Mesenchymal stem cell (in vitro differentiated cells and primary cell): ENCODE results near the gene VSTM2L.

Experiments
- DNase-seq: peaks from one replicate; pipeline ENCODE4 v3.0.0-alpha.2; 2013
- H2AFZ ChIP-seq: one replicate; pipeline ENCODE4 v1.6.1; 2013; ENCODE audit warnings: low read depth, mild to moderate bottlenecking, control low read depth, inconsistent platforms, low read length, moderate library complexity
- H2AK5ac ChIP-seq: 2 replicates; pipeline ENCODE4 v1.6.1; 2013; ENCODE audit warnings: low read length, moderate library complexity, mild to moderate bottlenecking, inconsistent platforms; ENCODE audit not compliant: severe bottlenecking
- H2BK120ac ChIP-seq: one replicate; pipeline ENCODE4 v1.6.1; 2013; ENCODE audit warnings: low read depth, mild to moderate bottlenecking, inconsistent platforms, low read length, moderate library complexity
- H2BK12ac ChIP-seq, 2 experiments: one replicate each; pipeline ENCODE4 v1.6.1; 2013; ENCODE audit warnings: inconsistent platforms in 2 of 2, low read length in 2 of 2, mild to moderate bottlenecking in 2 of 2, moderate library complexity in 2 of 2, control low read depth in 1 of 2
- H2BK15ac ChIP-seq: one replicate; pipeline ENCODE4 v1.6.1; 2013; ENCODE audit warnings: mild to moderate bottlenecking, low read depth, inconsistent platforms; ENCODE audit not compliant: poor library complexity, severe bottlenecking
- H2BK5ac ChIP-seq: 2 replicates; pipeline ENCODE4 v1.6.1; 2013; ENCODE audit warnings: low read depth, mild to moderate bottlenecking, low read length, control low read depth, inconsistent platforms; ENCODE audit not compliant: poor library complexity, severe bottlenecking
- H3K14ac ChIP-seq, 2 experiments: one replicate each; pipeline ENCODE4 v1.6.1; 2013; ENCODE audit warnings: inconsistent platforms in 2 of 2, low read length in 2 of 2, control low read depth in 1 of 2, mild to moderate bottlenecking in 1 of 2, moderate library complexity in 1 of 2
- H3K18ac ChIP-seq, 2 experiments: one replicate each; pipeline ENCODE4 v1.6.1; 2013; ENCODE audit warnings: inconsistent platforms in 2 of 2, low read length in 2 of 2, control low read depth in 1 of 2, low read depth in 1 of 2, mild to moderate bottlenecking in 1 of 2
- H3K23ac ChIP-seq, 2 experiments: one replicate each; pipeline ENCODE4 v1.6.1; 2013; ENCODE audit warnings: inconsistent platforms in 2 of 2, low read length in 2 of 2, mild to moderate bottlenecking in 2 of 2, moderate library complexity in 2 of 2, control low read depth in 1 of 2
- H3K27ac ChIP-seq: 2 replicates; pipeline ENCODE4 v1.5.1; 2013; ENCODE audit warnings: mild to moderate bottlenecking, moderate library complexity, low read length, control low read depth, inconsistent platforms; ENCODE audit not compliant: poor library complexity, severe bottlenecking
- H3K27me3 ChIP-seq, 2 experiments: 2 replicates each; pipeline versions ENCODE4 v1.6.1 to v1.7.0; 2013; ENCODE audit warnings: low read length in 2 of 2, mild to moderate bottlenecking in 2 of 2, moderate library complexity in 2 of 2, control low read depth in 1 of 2, inconsistent platforms in 1 of 2; ENCODE audit not compliant: control insufficient read depth in 1 of 2, insufficient read depth in 1 of 2
- H3K36me3 ChIP-seq, 2 experiments: 2 replicates each; pipeline versions ENCODE4 v1.6.1 to v1.7.0; 2013; ENCODE audit warnings: low read length in 2 of 2, control low read depth in 1 of 2, inconsistent platforms in 1 of 2, low read depth in 1 of 2, mild to moderate bottlenecking in 1 of 2; ENCODE audit not compliant: insufficient read depth in 2 of 2, control insufficient read depth in 1 of 2
- H3K4ac ChIP-seq, 2 experiments: one replicate each; pipeline ENCODE4 v1.6.1; 2013; ENCODE audit warnings: inconsistent platforms in 2 of 2, low read length in 2 of 2, mild to moderate bottlenecking in 2 of 2, moderate library complexity in 2 of 2, control low read depth in 1 of 2, low read depth in 1 of 2
- H3K4me1 ChIP-seq: 2 replicates; pipeline ENCODE4 v1.6.1; 2013; ENCODE audit warnings: low read depth, low read length, control low read depth; ENCODE audit not compliant: control insufficient read depth, insufficient read depth
- H3K4me2 ChIP-seq: 2 replicates; pipeline ENCODE4 v1.6.1; 2013; ENCODE audit warnings: low read length, mild to moderate bottlenecking, inconsistent platforms; ENCODE audit not compliant: poor library complexity, severe bottlenecking
- H3K4me3 ChIP-seq, 2 experiments: 2 replicates each; pipeline versions ENCODE4 v1.5.1 to v1.7.0; 2013; ENCODE audit warnings: low read length in 2 of 2, mild to moderate bottlenecking in 2 of 2, control low read depth in 1 of 2, low read depth in 1 of 2; ENCODE audit not compliant: insufficient read depth in 1 of 2
- H3K79me1 ChIP-seq: replicated peaks from 2 replicates; pipeline ENCODE4 v1.6.1; 2013; ENCODE audit warnings: mild to moderate bottlenecking, control low read depth, low read length, inconsistent platforms; ENCODE audit not compliant: poor library complexity, severe bottlenecking
- H3K9ac ChIP-seq: 2 replicates; pipeline ENCODE4 v1.7.0; 2013; ENCODE audit warnings: mild to moderate bottlenecking, low read length, moderate library complexity
- H3K9me3 ChIP-seq: 2 replicates; pipeline ENCODE4 v1.7.0; 2013; ENCODE audit warnings: mild to moderate bottlenecking, low read length; ENCODE audit not compliant: control insufficient read depth
- H4K8ac ChIP-seq: one replicate; pipeline ENCODE4 v1.6.1; 2013; ENCODE audit warnings: inconsistent platforms, mild to moderate bottlenecking, low read length, moderate library complexity
- H4K91ac ChIP-seq: one replicate; pipeline ENCODE4 v1.6.1; 2013; ENCODE audit warnings: mild to moderate bottlenecking, low read length, inconsistent platforms
- WGBS: methylation state at CpG from one replicate; pipeline ENCODE4 v1.1.7; 2013; ENCODE audit warnings: mixed read lengths; 5-methylcytosine and 5-hydroxymethylcytosine counted together

VSTM2L gene

GRCh38 chr20:37921341-37921929 lies 18.5 kb downstream of the VSTM2L start:
- Histone ChIP-seq H3K36me3 (no peaks in the 10 kb centered on the region), H3K4ac (no peak overlapping the region), H2BK12ac (no peak overlapping the region), H3K9me3 (no peaks in the 10 kb centered on the region), H2AK5ac (no peak overlapping the region), H3K27ac (no peak overlapping the region), H2BK15ac (no peak overlapping the region), H3K79me1 (no peaks in the 10 kb centered on the region), H3K18ac (no peak overlapping the region), H3K14ac (no peak overlapping the region), H3K27me3 (peaks cover 55 to 87% of the 10 kb centered on the region in 2 experiments), H3K9ac (no peak overlapping the region), H2BK5ac (no peak overlapping the region), H3K4me3 (no peak overlapping the region), H4K91ac (no peak overlapping the region), H3K23ac (no peak overlapping the region), H2BK120ac (no peak overlapping the region), H3K4me2 (no peak overlapping the region), H3K4me1 (no peaks in the 10 kb centered on the region), H2AFZ (no peak overlapping the region), H4K8ac (no peak overlapping the region)
- WGBS: 60% methylated on average over 2 of the region's 6 CpGs
- no peak for DNase-seq

GRCh38 chr20:37922016-37922415 lies 19.1 kb downstream of the VSTM2L start:
- Histone ChIP-seq H3K9ac (no peak overlapping the region), H3K36me3 (no peaks in the 10 kb centered on the region), H4K8ac (no peak overlapping the region), H3K4me1 (no peaks in the 10 kb centered on the region), H2AK5ac (no peak overlapping the region), H3K4me2 (no peak overlapping the region), H3K4ac (no peak overlapping the region), H3K27ac (no peak overlapping the region), H3K23ac (no peak overlapping the region), H3K14ac (no peak overlapping the region), H2BK15ac (no peak overlapping the region), H2BK5ac (no peak overlapping the region), H3K18ac (no peak overlapping the region), H3K9me3 (no peaks in the 10 kb centered on the region), H3K79me1 (no peaks in the 10 kb centered on the region), H2BK120ac (no peak overlapping the region), H2BK12ac (no peak overlapping the region), H4K91ac (no peak overlapping the region), H2AFZ (no peak overlapping the region), H3K27me3 (peaks cover 52 to 84% of the 10 kb centered on the region in 2 experiments), H3K4me3 (no peak overlapping the region)
- no peak for DNase-seq
- 98% methylated on average over 3 of the region's 3 CpGs for WGBS

- peaks cover 40 to 76% of the 10 kb centered on the region in 2 experiments for H3K27me3 ChIP-seq
- H3K4ac ChIP-seq: no peak overlapping the region
- no peak overlapping the region for H3K27ac ChIP-seq
- no peak overlapping the region for H3K4me2 ChIP-seq
- no peak overlapping the region for H2BK15ac ChIP-seq
- H3K79me1 ChIP-seq: no peaks in the 10 kb centered on the region
- H3K18ac ChIP-seq: no peak overlapping the region
- H2BK12ac ChIP-seq: no peak overlapping the region
- H4K91ac ChIP-seq: no peak overlapping the region
- no peak overlapping the region for H3K9ac ChIP-seq
- no peak overlapping the region for H2BK120ac ChIP-seq
- no peaks in the 10 kb centered on the region for H3K9me3 ChIP-seq
- H2AK5ac ChIP-seq: no peak overlapping the region
- H3K14ac ChIP-seq: no peak overlapping the region
- H4K8ac ChIP-seq: no peak overlapping the region
- H2BK5ac ChIP-seq: no peak overlapping the region
- H3K4me1 ChIP-seq: peaks cover 3% of the 10 kb centered on the region
- no peaks in the 10 kb centered on the region for H3K36me3 ChIP-seq
- H3K23ac ChIP-seq: no peak overlapping the region
- no peak for DNase-seq
- H2AFZ ChIP-seq: no peak overlapping the region
- no peak overlapping the region for H3K4me3 ChIP-seq
- 85% methylated on average over 19 of the region's 19 CpGs for WGBS
These were observed 22.6 kb downstream of the VSTM2L start for GRCh38 chr20:37925265-37926165.

- Histone ChIP-seq H3K23ac (no peak overlapping the region), H2AFZ (no peak overlapping the region), H3K9me3 (no peaks in the 10 kb centered on the region), H3K4me2 (no peak overlapping the region), H3K27ac (no peak overlapping the region), H3K18ac (no peak overlapping the region), H2BK120ac (no peak overlapping the region), H3K27me3 (peaks cover 41 to 77% of the 10 kb centered on the region in 2 experiments), H3K4me1 (peaks cover 3% of the 10 kb centered on the region), H3K79me1 (no peaks in the 10 kb centered on the region), H2BK12ac (no peak overlapping the region), H3K14ac (no peak overlapping the region), H2BK15ac (no peak overlapping the region), H3K4me3 (no peak overlapping the region), H3K4ac (no peak overlapping the region), H3K36me3 (no peaks in the 10 kb centered on the region), H4K8ac (no peak overlapping the region), H2AK5ac (no peak overlapping the region), H3K9ac (no peak overlapping the region), H2BK5ac (no peak overlapping the region), H4K91ac (no peak overlapping the region)
- DNase-seq: no peak
- WGBS: 97% methylated on average over 4 of the region's 4 CpGs
These were observed 23.7 kb downstream of the VSTM2L start for GRCh38 chr20:37926612-37927011.
